BE2C (cell line): Measurements from ENCODE around the gene PADI3.

Experiments used
- DNase-seq: peaks from one replicate; pipeline ENCODE4 v3.0.0-alpha.2; 2020
- H3K27me3 ChIP-seq: fragments of 250-450 bp; sonication (Bioruptor Pico); 2 replicates; pipeline ENCODE4 v1.5.1; 2020; ENCODE audit warnings: mild to moderate bottlenecking
- H3K36me3 ChIP-seq: fragments of 250-450 bp; sonication (Bioruptor Pico); 2 replicates; pipeline ENCODE4 v1.5.1; 2020; ENCODE audit warnings: mild to moderate bottlenecking
- H3K4me1 ChIP-seq: fragments of 250-450 bp; sonication (Bioruptor Pico); 2 replicates; pipeline ENCODE4 v1.5.1; 2020
- H3K4me3 ChIP-seq: 2 replicates; pipeline ENCODE4 v1.5.1; 2011; ENCODE audit warnings: low read depth, low read length
- H3K9me3 ChIP-seq: fragments of 250-450 bp; sonication (Bioruptor Pico); 2 replicates; pipeline ENCODE4 v1.5.1; 2020
- TF ChIP-seq, protein P1 (sequence below): IDR thresholded peaks from 2 replicates; pipeline ENCODE4 v1.5.1; 2012; ENCODE audit warnings: mild to moderate bottlenecking, low read depth, low read length

The PADI3 gene

GRCh38 chr1:17259233-17259873, 10.5 kb downstream of the PADI3 start:
- Histone ChIP-seq H3K9me3 (no peaks in the 10 kb centered on the region), H3K4me3 (no peak overlapping the region), H3K36me3 (no peaks in the 10 kb centered on the region), H3K4me1 (no peaks in the 10 kb centered on the region), H3K27me3 (no peaks in the 10 kb centered on the region)
- TF ChIP-seq, protein P1, sequence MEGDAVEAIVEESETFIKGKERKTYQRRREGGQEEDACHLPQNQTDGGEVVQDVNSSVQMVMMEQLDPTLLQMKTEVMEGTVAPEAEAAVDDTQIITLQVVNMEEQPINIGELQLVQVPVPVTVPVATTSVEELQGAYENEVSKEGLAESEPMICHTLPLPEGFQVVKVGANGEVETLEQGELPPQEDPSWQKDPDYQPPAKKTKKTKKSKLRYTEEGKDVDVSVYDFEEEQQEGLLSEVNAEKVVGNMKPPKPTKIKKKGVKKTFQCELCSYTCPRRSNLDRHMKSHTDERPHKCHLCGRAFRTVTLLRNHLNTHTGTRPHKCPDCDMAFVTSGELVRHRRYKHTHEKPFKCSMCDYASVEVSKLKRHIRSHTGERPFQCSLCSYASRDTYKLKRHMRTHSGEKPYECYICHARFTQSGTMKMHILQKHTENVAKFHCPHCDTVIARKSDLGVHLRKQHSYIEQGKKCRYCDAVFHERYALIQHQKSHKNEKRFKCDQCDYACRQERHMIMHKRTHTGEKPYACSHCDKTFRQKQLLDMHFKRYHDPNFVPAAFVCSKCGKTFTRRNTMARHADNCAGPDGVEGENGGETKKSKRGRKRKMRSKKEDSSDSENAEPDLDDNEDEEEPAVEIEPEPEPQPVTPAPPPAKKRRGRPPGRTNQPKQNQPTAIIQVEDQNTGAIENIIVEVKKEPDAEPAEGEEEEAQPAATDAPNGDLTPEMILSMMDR = no peak
- no peak for DNase-seq

DNA sequence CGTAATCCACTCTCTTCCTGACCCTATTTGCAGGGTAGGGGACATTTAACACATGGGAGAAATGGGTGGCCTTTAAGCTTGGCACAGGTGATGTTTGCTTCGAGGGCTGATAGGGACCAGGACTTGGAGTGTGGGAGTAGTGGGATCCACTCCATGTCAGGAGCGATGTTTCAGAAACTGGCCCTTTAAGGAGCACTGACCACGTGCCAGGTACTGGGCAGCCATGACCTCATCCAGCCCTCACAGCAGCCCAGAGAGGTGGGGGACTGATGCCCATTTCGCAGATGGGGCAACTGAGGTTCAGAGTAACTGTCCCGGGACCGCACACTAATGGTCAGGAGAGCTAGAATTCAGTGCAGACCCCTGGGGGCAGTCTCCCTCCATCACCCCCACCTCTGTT, 11.4 kb downstream of the PADI3 start:
- Histone ChIP-seq H3K27me3 (no peaks in the 10 kb centered on the region), H3K4me3 (no peak overlapping the region), H3K4me1 (no peaks in the 10 kb centered on the region), H3K9me3 (no peaks in the 10 kb centered on the region), H3K36me3 (no peaks in the 10 kb centered on the region)
- TF ChIP-seq, protein P1 = no peak
- DNase-seq = no peak

DNA sequence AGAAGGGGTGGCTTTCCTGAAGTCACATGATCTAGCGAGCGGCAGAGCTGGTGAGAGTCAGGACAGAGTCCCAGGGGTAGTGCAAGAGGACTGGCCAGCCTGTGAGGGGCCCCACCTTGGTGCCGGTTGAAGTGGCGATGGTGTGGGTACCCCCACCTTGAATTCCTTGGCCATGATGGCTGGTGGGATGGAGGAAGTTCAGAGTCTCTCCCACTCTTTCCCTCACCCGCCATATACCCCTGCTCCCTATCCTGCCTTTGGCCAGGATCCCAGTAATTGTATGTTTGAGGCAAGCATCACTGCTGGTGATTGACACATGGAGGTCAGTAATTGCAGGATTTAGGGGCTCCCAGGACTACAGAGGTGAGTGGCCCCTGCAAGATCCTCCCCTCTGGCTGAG, 11.8 kb downstream of the PADI3 start:
- no peak for DNase-seq
- Histone ChIP-seq H3K4me1 (no peaks in the 10 kb centered on the region), H3K27me3 (no peaks in the 10 kb centered on the region), H3K9me3 (no peaks in the 10 kb centered on the region), H3K4me3 (no peak overlapping the region), H3K36me3 (no peaks in the 10 kb centered on the region)
- TF ChIP-seq, protein P1 = no peak

DNA sequence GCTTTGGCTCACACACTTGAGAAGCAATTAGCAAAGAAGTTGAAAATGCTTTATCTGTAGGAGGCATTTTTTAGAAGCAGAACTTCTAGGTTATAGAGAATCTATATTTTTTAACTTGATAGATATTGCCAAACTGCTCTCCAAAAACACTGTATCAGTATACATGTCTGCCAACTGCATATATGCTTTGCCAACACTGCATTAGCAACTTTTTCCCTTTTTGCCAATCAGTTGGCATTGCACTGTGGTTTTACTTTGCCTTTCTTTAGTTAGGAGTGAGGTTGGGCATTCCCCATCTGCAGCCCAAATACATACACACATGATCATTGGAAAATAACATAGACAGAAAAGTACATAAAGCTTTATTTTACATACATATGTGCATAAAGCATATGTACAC, 15.0 kb downstream of the PADI3 start:
- TF ChIP-seq, protein P1 = no peak
- Histone ChIP-seq H3K36me3 (no peaks in the 10 kb centered on the region), H3K27me3 (no peaks in the 10 kb centered on the region)

GRCh38 chr1:17264470-17264869, 15.6 kb downstream of the PADI3 start:
- TF ChIP-seq, protein P1 = no peak
- H3K4me1 ChIP-seq = no peaks in the 10 kb centered on the region
- DNase-seq = no peak
- H3K9me3 ChIP-seq = no peaks in the 10 kb centered on the region
- H3K36me3 ChIP-seq = no peaks in the 10 kb centered on the region
- H3K27me3 ChIP-seq = no peaks in the 10 kb centered on the region
- H3K4me3 ChIP-seq = no peak overlapping the region

More for the DNA sequence above, 15.0 kb downstream of the PADI3 start:
- Histone ChIP-seq H3K4me3 (no peak overlapping the region), H3K4me1 (no peaks in the 10 kb centered on the region), H3K9me3 (no peaks in the 10 kb centered on the region)
- no peak for DNase-seq

DNA sequence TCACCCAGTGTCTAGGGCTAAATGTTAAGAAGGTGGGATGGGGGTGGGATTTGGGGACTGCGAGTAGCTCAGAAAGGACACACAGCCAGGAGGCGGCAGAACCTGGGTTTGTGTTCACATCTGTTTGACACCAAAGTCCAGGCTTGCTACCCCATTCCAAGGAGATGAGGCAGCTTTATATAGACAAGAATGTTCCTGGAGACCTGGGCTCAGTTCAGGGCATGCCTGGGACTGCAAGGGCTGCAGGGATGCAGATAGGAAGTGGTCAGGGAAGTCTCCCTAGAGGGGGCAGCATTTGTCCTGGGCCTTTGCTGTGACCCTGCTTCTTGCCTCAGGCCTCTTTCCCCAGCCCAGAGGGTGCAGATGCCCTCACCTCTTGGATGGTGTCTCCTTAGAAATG, 16.3 kb downstream of the PADI3 start:
- no peak overlapping the region for H3K4me3 ChIP-seq
- H3K36me3 ChIP-seq = no peaks in the 10 kb centered on the region
- no peaks in the 10 kb centered on the region for H3K4me1 ChIP-seq
- H3K9me3 ChIP-seq = no peaks in the 10 kb centered on the region
- TF ChIP-seq, protein P1 = no peak
- H3K27me3 ChIP-seq = no peaks in the 10 kb centered on the region
- DNase-seq = no peak
